Upper lobe of left lung (tissue), 6 donors: ENCODE measurements around the gene DEPDC5. TPM values are rescaled to one million over a fixed set of nuclear protein-coding genes. Genes with fewer than 3 reads are reported as not detected.

Source experiments
- ATAC-seq, 2 donors: fragments of 200-7000 bp; cut with Tn5 transposase; one replicate each; pipeline ENCODE4 v1.9.1; 2022; ENCODE audit warnings: mild to moderate bottlenecking in 2 of 2, moderate library complexity in 2 of 2; ENCODE audit not compliant: low FRiP score in 2 of 2
- DNase-seq, 2 donors: peaks; one replicate each; pipeline ENCODE4 v3.0.0-alpha.2; 2019 to 2020
- H3K27ac ChIP-seq, 4 donors: fragments of 200-600 bp; sonication (generic); one replicate each; pipeline ENCODE4 v1.5.1; 2016 to 2019
- H3K27me3 ChIP-seq, 4 donors: fragments of 200-600 bp; sonication (generic); one replicate each; pipeline ENCODE4 v1.5.1; 2017 to 2019
- H3K36me3 ChIP-seq, 4 donors: fragments of 200-600 bp; sonication (generic); one replicate each; pipeline ENCODE4 v1.5.1; 2016 to 2019
- H3K4me1 ChIP-seq, 4 donors: fragments of 200-600 bp; sonication (generic); one replicate each; pipeline ENCODE4 v1.5.1; 2018 to 2019
- H3K4me3 ChIP-seq, 4 donors: fragments of 200-600 bp; sonication (generic); one replicate each; pipeline ENCODE4 v1.5.1; 2017 to 2019; ENCODE audit warnings: mild to moderate bottlenecking in 2 of 4, moderate library complexity in 1 of 4
- H3K9me3 ChIP-seq, 4 donors: fragments of 200-600 bp; sonication (generic); one replicate each; pipeline ENCODE4 v1.5.1; 2018 to 2019
- EP300 ChIP-seq, 4 donors: sonication (generic); formaldehyde crosslinking; IDR thresholded peaks; one replicate each; pipeline ENCODE4 v1.5.1; 2017; ENCODE audit warnings: antibody characterized with exemption in 4 of 4, control low read depth in 2 of 4
- POLR2A ChIP-seq, 4 donors: fragments of 450-650 bp; IDR thresholded peaks; one replicate each; pipeline ENCODE4 v1.5.1; 2016 to 2017; ENCODE audit warnings: antibody characterized with exemption in 4 of 4, mild to moderate bottlenecking in 2 of 4
- POLR2AphosphoS5 ChIP-seq, 2 donors: sonication (generic); formaldehyde crosslinking; IDR thresholded peaks; one replicate each; pipeline ENCODE4 v1.5.1; 2017; ENCODE audit warnings: antibody characterized with exemption in 2 of 2
- WGBS, 2 donors: methylation state at CpG; one replicate each; pipeline ENCODE4 v1.1.5; 2017 to 2018; 5-methylcytosine and 5-hydroxymethylcytosine counted together
- total RNA-seq, 6 donors: library from RNA; depleted of rRNA in 4 of 6; stranded (reverse); fragments of >200 nt in 4 of 6; gene quantifications; one replicate each; pipeline versions ENCODE4 v1.1.0 to v1.2.1, GENCODE V29; 2016 to 2021
- TF ChIP-seq, protein P1 (sequence below), 6 experiments: fragments of 450-650 bp in 4 of 6; fragments of 200-600 bp in 2 of 6; sonication (generic) in 2 of 6; IDR thresholded peaks; one replicate each; pipeline ENCODE4 v1.5.1; 2016 to 2019; ENCODE audit warnings: antibody characterized with exemption in 6 of 6
- donor health status: DM: no; HTN: no; CAD: no; lungs with moderate emphysema.
- donor health status: DM: no; HTN: yes; CAD: no; lungs with severe emphysema.

Gene DEPDC5
- total RNA-seq, 6 donors from 2014 or later: 10.9 to 31.4 (median 24.4) TPM

DNA sequence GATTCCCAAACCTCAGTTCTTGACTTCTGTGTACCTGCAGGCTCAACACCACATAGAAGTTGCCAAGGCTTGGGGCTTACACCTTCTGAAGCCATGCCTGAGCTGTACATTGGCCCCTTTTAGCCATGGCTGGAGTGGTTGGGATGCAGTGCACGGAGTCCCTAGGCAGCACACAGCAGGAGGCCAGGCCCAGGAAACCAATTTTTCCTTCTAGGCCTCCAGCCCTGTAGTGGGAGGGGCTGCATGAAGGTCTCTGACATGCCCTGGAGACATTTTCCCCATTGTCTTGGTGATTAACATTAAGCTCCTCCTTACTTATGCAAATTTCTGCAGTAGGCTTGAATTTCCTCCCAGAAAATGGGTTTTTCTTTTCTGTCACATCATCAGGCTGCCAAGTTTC is 94.6 kb downstream of the DEPDC5 start:
- no peak for TF ChIP-seq POLR2AphosphoS5 (IDR thresholded peaks at IDR 0.05)
- TF ChIP-seq, protein P1, sequence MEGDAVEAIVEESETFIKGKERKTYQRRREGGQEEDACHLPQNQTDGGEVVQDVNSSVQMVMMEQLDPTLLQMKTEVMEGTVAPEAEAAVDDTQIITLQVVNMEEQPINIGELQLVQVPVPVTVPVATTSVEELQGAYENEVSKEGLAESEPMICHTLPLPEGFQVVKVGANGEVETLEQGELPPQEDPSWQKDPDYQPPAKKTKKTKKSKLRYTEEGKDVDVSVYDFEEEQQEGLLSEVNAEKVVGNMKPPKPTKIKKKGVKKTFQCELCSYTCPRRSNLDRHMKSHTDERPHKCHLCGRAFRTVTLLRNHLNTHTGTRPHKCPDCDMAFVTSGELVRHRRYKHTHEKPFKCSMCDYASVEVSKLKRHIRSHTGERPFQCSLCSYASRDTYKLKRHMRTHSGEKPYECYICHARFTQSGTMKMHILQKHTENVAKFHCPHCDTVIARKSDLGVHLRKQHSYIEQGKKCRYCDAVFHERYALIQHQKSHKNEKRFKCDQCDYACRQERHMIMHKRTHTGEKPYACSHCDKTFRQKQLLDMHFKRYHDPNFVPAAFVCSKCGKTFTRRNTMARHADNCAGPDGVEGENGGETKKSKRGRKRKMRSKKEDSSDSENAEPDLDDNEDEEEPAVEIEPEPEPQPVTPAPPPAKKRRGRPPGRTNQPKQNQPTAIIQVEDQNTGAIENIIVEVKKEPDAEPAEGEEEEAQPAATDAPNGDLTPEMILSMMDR (IDR thresholded peaks at IDR 0.05): no peak
- TF ChIP-seq EP300 (IDR thresholded peaks at IDR 0.05): no peak
- no peaks in the 10 kb centered on the region for H3K27me3 ChIP-seq
- no peak overlapping the region for H3K4me3 ChIP-seq
- no peak for ATAC-seq
- peaks cover 10 to 91% (median 56%) of the 10 kb centered on the region in 4 donors for H3K36me3 ChIP-seq
- 89 to 100% methylated on average over 1 of the region's 1 CpG for WGBS, 2 donors
- no peaks in the 10 kb centered on the region for H3K9me3 ChIP-seq
- DNase-seq: no peak
- no peak overlapping the region for H3K27ac ChIP-seq
- H3K4me1 ChIP-seq: no peaks in the 10 kb centered on the region

DNA sequence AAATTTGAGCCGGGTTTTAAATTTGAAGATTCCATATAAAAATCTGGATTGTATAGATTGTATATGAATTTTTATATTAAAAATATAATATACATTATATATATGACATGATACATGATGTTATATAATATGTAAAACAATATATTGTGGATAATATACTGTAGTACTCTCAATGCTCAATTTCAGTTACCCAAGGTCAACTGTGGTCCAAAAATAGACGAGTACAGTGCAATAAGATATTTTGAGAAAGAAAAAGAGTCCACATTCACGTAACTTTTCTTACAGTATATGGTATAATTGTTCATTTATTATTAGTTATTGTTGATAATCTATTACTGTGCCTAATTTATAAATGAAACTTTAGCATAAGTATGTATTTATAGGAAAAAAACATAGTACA is 96.3 kb downstream of the DEPDC5 start:
- Histone ChIP-seq H3K27me3 (no peaks in the 10 kb centered on the region), H3K4me1 (no peaks in the 10 kb centered on the region), H3K4me3 (no peak overlapping the region), H3K36me3 (peaks cover 10 to 79% (median 44%) of the 10 kb centered on the region in 4 donors), H3K27ac (no peak overlapping the region), H3K9me3 (no peaks in the 10 kb centered on the region)
- 93 to 94% methylated on average over 3 of the region's 3 CpGs for WGBS, 2 donors
- ATAC-seq (no peak), DNase-seq (no peak)
- TF ChIP-seq POLR2A (IDR thresholded peaks at IDR 0.05) (no peak), POLR2AphosphoS5 (IDR thresholded peaks at IDR 0.05) (no peak), EP300 (IDR thresholded peaks at IDR 0.05) (no peak)
- TF ChIP-seq, protein P1 (IDR thresholded peaks at IDR 0.05): no peak

DNA sequence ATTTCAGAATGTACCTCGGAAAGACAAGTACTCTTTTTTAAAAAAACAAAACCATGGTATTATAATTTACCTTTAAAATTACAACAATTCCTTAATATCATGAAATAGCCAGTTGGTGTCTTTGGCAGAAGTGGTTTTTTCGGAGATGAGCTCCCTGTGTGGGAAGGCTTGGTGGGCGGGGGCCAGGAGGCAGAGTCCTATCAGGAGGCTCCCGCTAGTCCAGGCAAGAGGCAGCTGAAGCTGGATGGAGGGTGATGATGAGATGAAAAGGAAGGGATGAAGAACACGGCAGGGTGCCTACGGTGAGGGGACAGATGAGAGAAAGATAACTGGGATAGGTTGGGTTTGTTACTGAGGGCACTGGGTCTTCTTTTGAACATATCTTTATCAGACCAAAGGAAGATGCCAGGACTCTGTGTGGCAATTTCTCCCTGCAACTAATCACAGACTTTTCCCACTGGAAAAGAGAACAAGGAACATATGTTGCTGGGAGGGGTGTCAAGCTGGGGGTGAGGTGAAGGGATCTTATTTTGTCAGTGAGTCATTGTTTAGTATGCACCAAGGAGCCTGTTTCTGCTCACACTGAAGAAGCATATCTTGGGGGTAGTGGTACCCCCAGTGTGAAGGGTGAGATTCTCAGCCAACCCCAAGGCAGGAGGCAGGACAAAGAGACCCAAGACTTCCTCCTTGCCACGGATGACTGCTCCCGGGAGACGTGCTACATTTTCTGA is 99.0 kb downstream of the DEPDC5 start:
- DNase-seq: no peak
- Histone ChIP-seq H3K27me3 (no peaks in the 10 kb centered on the region), H3K27ac (no peak overlapping the region), H3K4me1 (no peaks in the 10 kb centered on the region), H3K9me3 (no peaks in the 10 kb centered on the region), H3K36me3 (peaks cover 0 to 75% (median 32%) of the 10 kb centered on the region in 4 donors), H3K4me3 (no peak overlapping the region)
- no peak for TF ChIP-seq POLR2AphosphoS5 (IDR thresholded peaks at IDR 0.05)
- TF ChIP-seq, protein P1 (IDR thresholded peaks at IDR 0.05): no peak
- ATAC-seq: no peak
- 93 to 96% methylated on average over 9 of the region's 9 CpGs for WGBS, 2 donors

DNA sequence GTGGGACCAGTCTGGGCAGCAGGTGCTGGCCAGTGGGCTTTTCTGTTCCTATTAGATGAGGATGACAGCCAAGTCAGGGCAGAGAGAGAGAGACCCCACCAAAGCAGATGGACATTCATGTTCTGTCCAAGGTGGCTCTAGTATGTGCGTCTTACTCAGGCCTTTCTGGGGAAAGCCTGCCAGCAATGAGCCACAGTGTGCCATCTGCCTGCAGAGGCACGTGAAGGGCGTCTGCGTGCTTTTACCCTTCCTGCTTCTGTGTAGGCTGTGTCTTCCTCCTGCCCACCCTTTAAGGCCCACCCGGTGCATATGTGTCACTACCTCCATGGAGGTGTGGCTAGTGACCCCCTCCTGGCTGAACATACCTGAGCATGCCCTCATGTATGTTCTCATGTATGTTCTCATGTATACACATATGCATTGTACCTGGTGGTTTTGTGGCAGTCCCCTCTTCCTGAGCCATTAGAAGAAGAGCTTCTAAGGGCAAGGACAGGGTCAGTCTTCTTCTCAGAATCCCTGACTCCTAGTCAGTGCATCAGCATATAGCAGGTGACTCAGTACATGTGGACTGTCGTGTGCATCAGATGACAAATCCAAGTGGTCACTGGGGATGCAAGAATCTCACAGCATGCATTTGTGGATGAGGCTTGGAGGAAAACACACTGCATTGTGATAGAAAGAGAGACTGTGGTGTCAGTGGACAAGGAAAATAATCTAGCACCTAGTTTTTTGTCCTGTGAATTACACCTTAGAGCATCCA is 100.1 kb downstream of the DEPDC5 start:
- H3K4me3 ChIP-seq: no peak overlapping the region
- WGBS, 2 donors: 89 to 98% methylated on average over 5 to 6 of the region's 6 CpGs
- TF ChIP-seq EP300 (IDR thresholded peaks at IDR 0.05) (no peak), POLR2AphosphoS5 (IDR thresholded peaks at IDR 0.05) (no peak), POLR2A (IDR thresholded peaks at IDR 0.05) (no peak)
- TF ChIP-seq, protein P1 (IDR thresholded peaks at IDR 0.05): no peak
- no peaks in the 10 kb centered on the region for H3K27me3 ChIP-seq
- H3K36me3 ChIP-seq: peaks cover 0 to 67% (median 25%) of the 10 kb centered on the region in 4 donors
- DNase-seq (no peak), ATAC-seq (no peak)
- H3K4me1 ChIP-seq: no peaks in the 10 kb centered on the region
- H3K9me3 ChIP-seq: no peaks in the 10 kb centered on the region
- no peak overlapping the region for H3K27ac ChIP-seq
